Gastrocnemius medialis (tissue), 4 donors: ENCODE data around the gene PHF12.

Experiments used
- CTCF ChIP-seq, 5 experiments: fragments of 450-650 bp in 3 of 5; fragments of 200-600 bp in 2 of 5; sonication (generic) in 2 of 5; IDR thresholded peaks in 4 of 5; conservative IDR thresholded peaks in 1 of 5; 1 replicate in 4 of 5; 2 replicates in 1 of 5; pipeline ENCODE4 v1.5.1; 2016 to 2019; ENCODE audit warnings: antibody characterized with exemption in 5 of 5, mild to moderate bottlenecking in 3 of 5, moderate library complexity in 3 of 5
- POLR2A ChIP-seq, 2 donors: fragments of 450-650 bp; IDR thresholded peaks; one replicate each; pipeline ENCODE4 v1.6.1; 2017; ENCODE audit warnings: antibody characterized with exemption in 2 of 2, mild to moderate bottlenecking in 2 of 2, moderate library complexity in 2 of 2

GRCh38 chr17:28975646-28976045 is 24.3 kb upstream of the PHF12 start:
- TF ChIP-seq POLR2A (IDR thresholded peaks at IDR 0.05) (no peak), CTCF (IDR thresholded peaks at IDR 0.05 in 4 of 5, conservative IDR thresholded peaks at IDR 0.05 in 1 of 5) (no peak)
